CD8-positive, alpha-beta memory T cell (primary cell): ENCODE measurements around the gene TREM2. TPM values are rescaled to one million over a fixed set of nuclear protein-coding genes. Genes with fewer than 3 reads are reported as not detected.

Source experiments
- CTCF ChIA-PET: fragments of 350-600 bp; sonication (Branson Sonifier 250); formaldehyde crosslinking; loops from one replicate; lab custom pipeline; 2021; ENCODE audit warnings: antibody characterized with exemption; lab: Charles Lee
- POLR2A ChIA-PET: fragments of 350-600 bp; sonication (Branson Sonifier 250); formaldehyde crosslinking; loops from one replicate; lab custom pipeline; 2021; ENCODE audit warnings: antibody characterized with exemption; lab: Charles Lee
- DNase-seq, 5 donors: peaks; one replicate each; pipeline versions ENCODE4 v3.0.0 to v3.0.0-alpha.2; 2020 to 2022; ENCODE audit warnings: mixed read lengths in 1 of 5
- H3K27ac ChIP-seq: one replicate; pipeline ENCODE4 v1.7.0; 2013; ENCODE audit warnings: low read depth, mild to moderate bottlenecking, low read length, moderate library complexity
- H3K27me3 ChIP-seq: 2 replicates; pipeline ENCODE4 v1.7.0; 2013; ENCODE audit warnings: low read length, mild to moderate bottlenecking; ENCODE audit not compliant: insufficient read depth, poor library complexity, severe bottlenecking
- H3K36me3 ChIP-seq: 2 replicates; pipeline ENCODE4 v1.7.0; 2013; ENCODE audit warnings: mild to moderate bottlenecking, low read length, moderate library complexity; ENCODE audit not compliant: insufficient read depth
- H3K4me1 ChIP-seq: 2 replicates; pipeline ENCODE4 v1.7.0; 2013; ENCODE audit warnings: mild to moderate bottlenecking, low read length, moderate library complexity; ENCODE audit not compliant: insufficient read depth
- H3K4me3 ChIP-seq: 2 replicates; pipeline ENCODE4 v1.7.0; 2013; ENCODE audit warnings: mild to moderate bottlenecking, low read length
- H3K9me3 ChIP-seq: 2 replicates; pipeline ENCODE4 v1.7.0; 2013; ENCODE audit warnings: mild to moderate bottlenecking, low read length
- H3K27ac Mint-ChIP-seq, 8 donors: one replicate each; pipeline ENCODE4 v1.8.0; 2020 to 2021; ENCODE audit warnings: mixed read lengths in 8 of 8, mild to moderate bottlenecking in 6 of 8, inconsistent platforms in 3 of 8, moderate library complexity in 3 of 8
- H3K27me3 Mint-ChIP-seq, 2 donors: one replicate each; pipeline ENCODE4 v1.8.0; 2020 to 2021; ENCODE audit warnings: mixed read lengths in 2 of 2, mild to moderate bottlenecking in 1 of 2, moderate library complexity in 1 of 2
- H3K36me3 Mint-ChIP-seq, 3 donors: one replicate each; pipeline ENCODE4 v1.8.0; 2020 to 2021; ENCODE audit warnings: mixed read lengths in 3 of 3, inconsistent platforms in 1 of 3, mild to moderate bottlenecking in 1 of 3
- H3K4me1 Mint-ChIP-seq, 3 donors: one replicate each; pipeline ENCODE4 v1.8.0; 2020 to 2021; ENCODE audit warnings: mixed read lengths in 3 of 3, inconsistent platforms in 1 of 3, mild to moderate bottlenecking in 1 of 3
- H3K4me3 Mint-ChIP-seq, 7 donors: one replicate each; pipeline ENCODE4 v1.8.0; 2020 to 2021; ENCODE audit warnings: mixed read lengths in 7 of 7, mild to moderate bottlenecking in 6 of 7, moderate library complexity in 4 of 7, inconsistent platforms in 2 of 7
- H3K9me3 Mint-ChIP-seq, 5 donors: one replicate each; pipeline ENCODE4 v1.8.0; 2020 to 2022; ENCODE audit warnings: mixed read lengths in 5 of 5, mild to moderate bottlenecking in 3 of 5, moderate library complexity in 2 of 5, inconsistent platforms in 1 of 5
- polyA plus RNA-seq: library from polyadenylated mRNA; unstranded; fragments of 300-500 nt; fragmentation: Illumina TruSeq; gene quantifications from one replicate; pipeline ENCODE4 v1.2.3, GENCODE V29; 2021
- total RNA-seq, 2 experiments: library from RNA; stranded (reverse); gene quantifications; one replicate each; pipeline ENCODE4 v1.2.3, GENCODE V29; 2021

Gene TREM2
- total and polyA plus RNA-seq, 3 experiments from 2014 or later = 0.44 to 0.73 TPM; not detected in 1

- H3K9me3 Mint-ChIP-seq = no peaks in the 10 kb centered on the region
- Histone ChIP-seq H3K9me3 (no peaks in the 10 kb centered on the region), H3K4me1 (peaks cover 49% of the 10 kb centered on the region), H3K27me3 (no peaks in the 10 kb centered on the region), H3K27ac (peak overlapping the region; percentile 71), H3K4me3 (peak overlapping the region; percentile 38), H3K36me3 (no peaks in the 10 kb centered on the region)
- ChIA-PET CTCF (interaction anchor here (0.9 to 1.4 kb wide), 3 partner anchors 11 to 78 kb away, joined by 3 to 5 read pairs (median 3); no protein-coding TSS in a partner anchor), POLR2A (interaction anchor here (1.0 to 1.1 kb wide), 2 partner anchors 99 to 134 kb away, joined by 3 to 5 read pairs; no protein-coding TSS in a partner anchor)
- H3K4me1 Mint-ChIP-seq = peaks cover 49 to 64% (median 55%) of the 10 kb centered on the region in 3 donors
- peak overlapping the region; percentile 92 to 99 (median 98) for H3K27ac Mint-ChIP-seq
- peak overlapping the region; percentile 51 to 73 (median 71) for H3K4me3 Mint-ChIP-seq
- DNase-seq = peak in 4 of 5 donors; percentile 37 to 80 (median 73)
- H3K36me3 Mint-ChIP-seq = no peaks in the 10 kb centered on the region
- no peaks in the 10 kb centered on the region for H3K27me3 Mint-ChIP-seq
These were observed 37.5 kb upstream of the TREM2 start for GRCh38 chr6:41200296-41200900.

GRCh38 chr6:41199552-41200246 lies 36.8 kb upstream of the TREM2 start:
- peak overlapping the region; percentile 38 for H3K4me3 ChIP-seq
- ChIA-PET POLR2A (interaction anchor here (1.0 to 1.1 kb wide), 2 partner anchors 99 to 135 kb away, joined by 3 to 5 read pairs; no protein-coding TSS in a partner anchor), CTCF (interaction anchor here (1.2 to 2.1 kb wide), 4 partner anchors 10 to 79 kb away, joined by 3 to 8 read pairs (median 4); no protein-coding TSS in a partner anchor)
- Mint-ChIP-seq H3K4me1 (peaks cover 49 to 68% (median 54%) of the 10 kb centered on the region in 3 donors), H3K9me3 (no peaks in the 10 kb centered on the region), H3K4me3 (peak overlapping the region; percentile 35 to 73 (median 71)), H3K36me3 (no peaks in the 10 kb centered on the region), H3K27me3 (no peaks in the 10 kb centered on the region), H3K27ac (peak overlapping the region; percentile 92 to 99 (median 98))
- H3K4me1 ChIP-seq = peaks cover 54% of the 10 kb centered on the region
- peak overlapping the region; percentile 71 for H3K27ac ChIP-seq
- H3K9me3 ChIP-seq = no peaks in the 10 kb centered on the region
- no peaks in the 10 kb centered on the region for H3K36me3 ChIP-seq
- no peaks in the 10 kb centered on the region for H3K27me3 ChIP-seq
- DNase-seq = peak in 1 of 5 donors; percentile 34

GRCh38 chr6:41197234-41197633 lies 34.3 kb upstream of the TREM2 start:
- Histone ChIP-seq H3K27ac (no peak overlapping the region), H3K9me3 (no peaks in the 10 kb centered on the region), H3K4me1 (peaks cover 51% of the 10 kb centered on the region), H3K27me3 (no peaks in the 10 kb centered on the region), H3K4me3 (no peak overlapping the region), H3K36me3 (no peaks in the 10 kb centered on the region)
- Mint-ChIP-seq H3K4me3 (no peak overlapping the region), H3K27ac (peak overlapping the region in 6 of 8 donors; percentile 13 to 75 (median 38)), H3K4me1 (peaks cover 39 to 64% (median 46%) of the 10 kb centered on the region in 3 donors), H3K36me3 (no peaks in the 10 kb centered on the region), H3K27me3 (no peaks in the 10 kb centered on the region), H3K9me3 (no peaks in the 10 kb centered on the region)
- ChIA-PET CTCF (interaction anchor here (1.6 to 2.1 kb wide), 2 partner anchors 15 kb away, joined by 8 read pairs; no protein-coding TSS in a partner anchor), POLR2A (no interaction called here)
- no peak for DNase-seq

GRCh38 chr6:41194386-41194785 lies 31.5 kb upstream of the TREM2 start:
- Histone ChIP-seq H3K9me3 (peaks cover 9% of the 10 kb centered on the region), H3K27me3 (no peaks in the 10 kb centered on the region), H3K4me3 (no peak overlapping the region), H3K36me3 (no peaks in the 10 kb centered on the region), H3K27ac (no peak overlapping the region), H3K4me1 (peaks cover 29% of the 10 kb centered on the region)
- H3K4me1 Mint-ChIP-seq = peaks cover 11 to 42% (median 23%) of the 10 kb centered on the region in 3 donors
- CTCF ChIA-PET = no interaction called here
- peaks cover 0 to 8% (median 4%) of the 10 kb centered on the region in 5 donors for H3K9me3 Mint-ChIP-seq
- no peak for DNase-seq
- no peaks in the 10 kb centered on the region for H3K27me3 Mint-ChIP-seq
- no peak overlapping the region for H3K4me3 Mint-ChIP-seq
- peaks cover 0 to 6% (median 2%) of the 10 kb centered on the region in 3 donors for H3K36me3 Mint-ChIP-seq
- H3K27ac Mint-ChIP-seq = peak overlapping the region in 3 of 8 donors; percentile 25 to 78 (median 66)
- POLR2A ChIA-PET = no interaction called here

GRCh38 chr6:41193884-41194283 lies 31.0 kb upstream of the TREM2 start:
- Histone ChIP-seq H3K4me3 (no peak overlapping the region), H3K4me1 (peaks cover 27% of the 10 kb centered on the region), H3K36me3 (no peaks in the 10 kb centered on the region), H3K9me3 (peaks cover 12% of the 10 kb centered on the region), H3K27ac (no peak overlapping the region), H3K27me3 (no peaks in the 10 kb centered on the region)
- ChIA-PET POLR2A (no interaction called here), CTCF (no interaction called here)
- Mint-ChIP-seq H3K27me3 (no peaks in the 10 kb centered on the region), H3K36me3 (peaks cover 0 to 8% (median 2%) of the 10 kb centered on the region in 3 donors), H3K27ac (peak overlapping the region in 1 of 8 donors; percentile 70), H3K9me3 (peaks cover 0 to 9% (median 4%) of the 10 kb centered on the region in 5 donors), H3K4me3 (no peak overlapping the region), H3K4me1 (peaks cover 6 to 42% (median 19%) of the 10 kb centered on the region in 3 donors)
- DNase-seq = no peak

GRCh38 chr6:41193171-41193734 lies 30.3 kb upstream of the TREM2 start:
- H3K9me3 ChIP-seq = peaks cover 12% of the 10 kb centered on the region
- H3K4me1 ChIP-seq = peaks cover 33% of the 10 kb centered on the region
- Mint-ChIP-seq H3K27ac (peak overlapping the region in 4 of 8 donors; percentile 43 to 74 (median 66)), H3K36me3 (peaks cover 0 to 8% (median 2%) of the 10 kb centered on the region in 3 donors), H3K4me3 (peak overlapping the region in 1 of 7 donors; percentile 26), H3K9me3 (peaks cover 0 to 9% (median 4%) of the 10 kb centered on the region in 5 donors), H3K27me3 (no peaks in the 10 kb centered on the region), H3K4me1 (peaks cover 9 to 44% (median 24%) of the 10 kb centered on the region in 3 donors)
- H3K27ac ChIP-seq = no peak overlapping the region
- no peak for DNase-seq
- CTCF ChIA-PET = no interaction called here
- no peak overlapping the region for H3K4me3 ChIP-seq
- POLR2A ChIA-PET = no interaction called here
- no peaks in the 10 kb centered on the region for H3K27me3 ChIP-seq
- H3K36me3 ChIP-seq = no peaks in the 10 kb centered on the region

- Mint-ChIP-seq H3K9me3 (peaks cover 0 to 9% (median 5%) of the 10 kb centered on the region in 5 donors), H3K36me3 (peaks cover 0 to 8% (median 2%) of the 10 kb centered on the region in 3 donors), H3K4me3 (no peak overlapping the region), H3K27me3 (no peaks in the 10 kb centered on the region), H3K4me1 (peaks cover 9 to 41% (median 26%) of the 10 kb centered on the region in 3 donors), H3K27ac (peak overlapping the region in 1 of 8 donors; percentile 84)
- CTCF ChIA-PET = interaction anchor here (0.9 to 1.3 kb wide), 5 partner anchors 9 to 141 kb away, joined by 3 to 6 read pairs (median 3); no protein-coding TSS in a partner anchor
- peaks cover 12% of the 10 kb centered on the region for H3K9me3 ChIP-seq
- H3K4me3 ChIP-seq = no peak overlapping the region
- DNase-seq = peak in 1 of 5 donors; percentile 12
- POLR2A ChIA-PET = no interaction called here
- peaks cover 36% of the 10 kb centered on the region for H3K4me1 ChIP-seq
- H3K36me3 ChIP-seq = no peaks in the 10 kb centered on the region
- no peak overlapping the region for H3K27ac ChIP-seq
- no peaks in the 10 kb centered on the region for H3K27me3 ChIP-seq
These were observed 28.7 kb upstream of the TREM2 start for GRCh38 chr6:41191569-41191968.
